Smooth muscle cell (in vitro differentiated cells): ENCODE measurements around the gene SETBP1. TPM values are rescaled to one million over a fixed set of nuclear protein-coding genes. Genes with fewer than 3 reads are reported as not detected.

ENCODE experiments used
- DNase-seq: peaks from one replicate; lab custom pipeline; 2025; ENCODE audit not compliant: unreplicated experiment; lab: John Stamatoyannopoulos, UW
- H2AFZ ChIP-seq: fragments of 200-600 bp; sonication (generic); 2 replicates; pipeline ENCODE4 v1.6.0; 2016; ENCODE audit warnings: antibody characterized with exemption, low read depth, mild to moderate bottlenecking
- H3F3A ChIP-seq: fragments of 200-600 bp; sonication (generic); 2 replicates; pipeline ENCODE4 v1.6.0; 2017; ENCODE audit warnings: antibody characterized with exemption, low read depth
- H3K27ac ChIP-seq: fragments of 200-600 bp; sonication (generic); 2 replicates; pipeline ENCODE4 v1.5.1; 2016; ENCODE audit warnings: low read depth, mild to moderate bottlenecking
- H3K27me3 ChIP-seq: fragments of 200-600 bp; sonication (generic); 2 replicates; pipeline ENCODE4 v1.6.1; 2016; ENCODE audit warnings: low read depth, mild to moderate bottlenecking
- H3K36me3 ChIP-seq: fragments of 200-600 bp; sonication (generic); 2 replicates; pipeline ENCODE4 v1.5.1; 2016; ENCODE audit warnings: low read depth
- H3K4me1 ChIP-seq: fragments of 200-600 bp; sonication (generic); 2 replicates; pipeline ENCODE4 v1.5.1; 2016; ENCODE audit warnings: low read depth
- H3K4me2 ChIP-seq: fragments of 200-600 bp; sonication (generic); 2 replicates; pipeline ENCODE4 v1.6.0; 2016; ENCODE audit warnings: mild to moderate bottlenecking
- H3K4me3 ChIP-seq: fragments of 200-600 bp; sonication (generic); 2 replicates; pipeline ENCODE4 v1.5.1; 2016; ENCODE audit warnings: mild to moderate bottlenecking
- H3K79me2 ChIP-seq: fragments of 200-600 bp; sonication (generic); 2 replicates; pipeline ENCODE4 v1.6.0; 2016; ENCODE audit warnings: low read depth, mild to moderate bottlenecking
- H3K9ac ChIP-seq: fragments of 200-600 bp; sonication (generic); 2 replicates; pipeline ENCODE4 v1.6.0; 2016; ENCODE audit warnings: low read depth
- H3K9me3 ChIP-seq: fragments of 200-600 bp; sonication (generic); replicated peaks from 2 replicates; pipeline ENCODE4 v1.5.1; 2016; ENCODE audit warnings: low read depth
- H4K20me1 ChIP-seq: fragments of 200-600 bp; sonication (generic); 2 replicates; pipeline ENCODE4 v1.6.0; 2016; ENCODE audit warnings: low read depth
- WGBS: methylation state at CpG from one replicate; pipeline ENCODE4 v1.1.7; 2016; ENCODE audit warnings: low lambda C conversion rate; 5-methylcytosine and 5-hydroxymethylcytosine counted together
- polyA plus RNA-seq: library from polyadenylated mRNA; unstranded; fragments of >200 nt; fragmentation: Nextera tagmentation; extraction: Ambion mirVana; gene quantifications from 2 replicates; pipeline ENCODE4 v1.2.1, GENCODE V29; 2016
- total RNA-seq: library from RNA; depleted of rRNA; stranded (reverse); fragments of >200 nt; gene quantifications from 2 replicates; pipeline ENCODE4 v1.2.3, GENCODE V29; 2014
- TF ChIP-seq, protein P1 (sequence below): fragments of 200-600 bp; sonication (generic); IDR thresholded peaks from 2 replicates; pipeline ENCODE4 v1.5.1; 2017; ENCODE audit warnings: borderline replicate concordance, mild to moderate bottlenecking, antibody characterized with exemption; ENCODE audit not compliant: insufficient read depth, poor library complexity, severe bottlenecking

Gene SETBP1
- total and polyA plus RNA-seq, 2 experiments from 2014 or later: 6.1 to 17.7 TPM

GRCh38 chr18:45057955-45058600 lies 377.4 kb downstream of the SETBP1 start:
- no peak overlapping the region for H3K4me3 ChIP-seq
- WGBS: 90% methylated on average over 4 of the region's 4 CpGs
- TF ChIP-seq, protein P1, sequence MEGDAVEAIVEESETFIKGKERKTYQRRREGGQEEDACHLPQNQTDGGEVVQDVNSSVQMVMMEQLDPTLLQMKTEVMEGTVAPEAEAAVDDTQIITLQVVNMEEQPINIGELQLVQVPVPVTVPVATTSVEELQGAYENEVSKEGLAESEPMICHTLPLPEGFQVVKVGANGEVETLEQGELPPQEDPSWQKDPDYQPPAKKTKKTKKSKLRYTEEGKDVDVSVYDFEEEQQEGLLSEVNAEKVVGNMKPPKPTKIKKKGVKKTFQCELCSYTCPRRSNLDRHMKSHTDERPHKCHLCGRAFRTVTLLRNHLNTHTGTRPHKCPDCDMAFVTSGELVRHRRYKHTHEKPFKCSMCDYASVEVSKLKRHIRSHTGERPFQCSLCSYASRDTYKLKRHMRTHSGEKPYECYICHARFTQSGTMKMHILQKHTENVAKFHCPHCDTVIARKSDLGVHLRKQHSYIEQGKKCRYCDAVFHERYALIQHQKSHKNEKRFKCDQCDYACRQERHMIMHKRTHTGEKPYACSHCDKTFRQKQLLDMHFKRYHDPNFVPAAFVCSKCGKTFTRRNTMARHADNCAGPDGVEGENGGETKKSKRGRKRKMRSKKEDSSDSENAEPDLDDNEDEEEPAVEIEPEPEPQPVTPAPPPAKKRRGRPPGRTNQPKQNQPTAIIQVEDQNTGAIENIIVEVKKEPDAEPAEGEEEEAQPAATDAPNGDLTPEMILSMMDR: no peak

DNA sequence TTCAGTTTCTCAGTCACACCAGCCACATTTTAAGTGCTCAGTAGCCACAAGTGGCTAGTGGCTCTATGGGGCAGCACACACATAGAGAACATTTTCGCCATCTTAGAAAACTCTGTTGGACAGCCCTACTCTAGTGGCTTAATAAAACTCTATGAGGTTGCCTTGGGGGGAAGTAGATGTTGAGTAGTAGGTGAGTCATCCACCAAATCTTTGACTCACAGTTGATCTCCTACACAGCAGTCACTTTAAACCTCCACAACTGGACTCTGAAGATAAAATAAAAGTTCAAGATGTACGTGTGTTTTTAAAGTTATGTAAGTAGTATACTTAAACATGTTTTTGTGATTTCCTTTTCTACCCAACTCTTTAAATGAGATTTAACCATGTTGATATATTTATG lies 379.0 kb downstream of the SETBP1 start:
- H3K9ac ChIP-seq: no peak overlapping the region
- no peak overlapping the region for H3K4me3 ChIP-seq
- H3F3A ChIP-seq: peaks cover 4% of the 10 kb centered on the region
- no peaks in the 10 kb centered on the region for H3K36me3 ChIP-seq
- peak overlapping the region; percentile 50 for H3K4me2 ChIP-seq
- no peaks in the 10 kb centered on the region for H3K27me3 ChIP-seq
- WGBS: 34% methylated on average over 2 of the region's 2 CpGs
- no peaks in the 10 kb centered on the region for H3K79me2 ChIP-seq
- H3K9me3 ChIP-seq: no peaks in the 10 kb centered on the region
- peaks cover 30% of the 10 kb centered on the region for H3K4me1 ChIP-seq
- TF ChIP-seq, protein P1: no peak
- H4K20me1 ChIP-seq: no peaks in the 10 kb centered on the region
- H3K27ac ChIP-seq: peak overlapping the region; percentile 47
- DNase-seq: no peak
- H2AFZ ChIP-seq: no peak overlapping the region

More at GRCh38 chr18:45057955-45058600, 377.4 kb downstream of the SETBP1 start:
- H3K36me3 ChIP-seq: no peaks in the 10 kb centered on the region
- DNase-seq: no peak
- H3K9ac ChIP-seq: no peak overlapping the region
- peaks cover 30% of the 10 kb centered on the region for H3K4me1 ChIP-seq
- H3K27me3 ChIP-seq: no peaks in the 10 kb centered on the region
- no peaks in the 10 kb centered on the region for H4K20me1 ChIP-seq
- H3K27ac ChIP-seq: no peak overlapping the region
- H3K9me3 ChIP-seq: no peaks in the 10 kb centered on the region
- no peak overlapping the region for H3K4me2 ChIP-seq
- H2AFZ ChIP-seq: no peak overlapping the region
- no peaks in the 10 kb centered on the region for H3K79me2 ChIP-seq
- peaks cover 4% of the 10 kb centered on the region for H3F3A ChIP-seq

DNA sequence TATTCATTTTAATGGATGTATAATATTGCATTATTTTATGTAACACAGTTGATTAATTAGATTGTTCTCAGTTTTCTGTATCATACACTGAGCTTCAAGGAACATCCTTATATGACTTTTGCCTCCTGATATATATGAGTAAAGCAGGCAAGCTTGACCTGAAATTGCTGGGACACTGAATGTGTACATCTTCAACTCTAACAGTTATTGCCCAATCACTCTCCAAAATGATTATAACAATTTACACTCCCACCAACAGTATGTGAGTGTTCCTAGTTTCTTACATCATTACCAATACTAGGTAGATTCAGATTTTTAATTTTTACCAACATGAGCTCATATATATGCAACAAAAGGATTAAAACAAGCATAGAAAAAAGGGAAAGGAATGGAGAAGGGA lies 379.4 kb downstream of the SETBP1 start:
- Histone ChIP-seq H3K27me3 (no peaks in the 10 kb centered on the region), H3K9me3 (no peaks in the 10 kb centered on the region), H4K20me1 (no peaks in the 10 kb centered on the region), H3K4me2 (peak overlapping the region; percentile 50), H3K79me2 (no peaks in the 10 kb centered on the region), H3K36me3 (no peaks in the 10 kb centered on the region), H3K9ac (no peak overlapping the region), H3K4me3 (no peak overlapping the region), H3K27ac (peak overlapping the region; percentile 47), H3F3A (peaks cover 4% of the 10 kb centered on the region), H3K4me1 (peaks cover 30% of the 10 kb centered on the region), H2AFZ (no peak overlapping the region)
- TF ChIP-seq, protein P1: no peak
- DNase-seq: no peak

- no peaks in the 10 kb centered on the region for H4K20me1 ChIP-seq
- DNase-seq: no peak
- no peak overlapping the region for H3K9ac ChIP-seq
- 98% methylated on average over 2 of the region's 2 CpGs for WGBS
- H3K9me3 ChIP-seq: no peaks in the 10 kb centered on the region
- no peaks in the 10 kb centered on the region for H3K36me3 ChIP-seq
- no peak overlapping the region for H2AFZ ChIP-seq
- H3K4me1 ChIP-seq: peaks cover 29% of the 10 kb centered on the region
- TF ChIP-seq, protein P1: no peak
- no peak overlapping the region for H3K27ac ChIP-seq
- peaks cover 4% of the 10 kb centered on the region for H3F3A ChIP-seq
- no peaks in the 10 kb centered on the region for H3K27me3 ChIP-seq
- no peak overlapping the region for H3K4me3 ChIP-seq
- no peaks in the 10 kb centered on the region for H3K79me2 ChIP-seq
- H3K4me2 ChIP-seq: no peak overlapping the region
Observed at GRCh38 chr18:45061359-45061758, 380.7 kb downstream of the SETBP1 start.
